Inflammatory macrophage treated with lipopolysaccharide for 4 hours (primary cell): ENCODE measurements around the gene HIVEP3.
A peak's percentile ranks its signal among the peaks of the same experiment; 100 is the strongest.

Experiments used
- DNase-seq: peaks from one replicate; pipeline ENCODE4 v3.0.0-alpha.2; 2020

Gene HIVEP3

GRCh38 chr1:41891199-41891896, 27.4 kb downstream of the HIVEP3 start:
- peak; percentile 84 for DNase-seq

- no peak for DNase-seq
Observed at GRCh38 chr1:41890825-41891198, 27.9 kb downstream of the HIVEP3 start.

GRCh38 chr1:41889506-41890414, 29.0 kb downstream of the HIVEP3 start:
- no peak for DNase-seq

GRCh38 chr1:41888756-41889155, 30.0 kb downstream of the HIVEP3 start:
- DNase-seq = no peak

GRCh38 chr1:41887365-41887764, 31.4 kb downstream of the HIVEP3 start:
- no peak for DNase-seq

- no peak for DNase-seq
Observed at GRCh38 chr1:41884256-41885230, 34.2 kb downstream of the HIVEP3 start.

- DNase-seq = no peak
Observed at GRCh38 chr1:41883507-41883906, 35.2 kb downstream of the HIVEP3 start.

GRCh38 chr1:41882486-41882885, 36.2 kb downstream of the HIVEP3 start:
- DNase-seq = no peak

GRCh38 chr1:41882068-41882477, 36.6 kb downstream of the HIVEP3 start:
- DNase-seq = no peak

- DNase-seq = no peak
Observed at GRCh38 chr1:41880950-41881885, 37.5 kb downstream of the HIVEP3 start.

- DNase-seq = no peak
Observed at GRCh38 chr1:41880261-41880660, 38.5 kb downstream of the HIVEP3 start.

GRCh38 chr1:41879617-41880016, 39.1 kb downstream of the HIVEP3 start:
- no peak for DNase-seq

GRCh38 chr1:41878911-41879310, 39.8 kb downstream of the HIVEP3 start:
- no peak for DNase-seq

GRCh38 chr1:41878495-41878894, 40.2 kb downstream of the HIVEP3 start:
- DNase-seq = no peak

GRCh38 chr1:41876576-41877445, 41.9 kb downstream of the HIVEP3 start:
- DNase-seq = peak; percentile 34

GRCh38 chr1:41875487-41875886, 43.2 kb downstream of the HIVEP3 start:
- DNase-seq = no peak

GRCh38 chr1:41874903-41875411, 43.8 kb downstream of the HIVEP3 start:
- no peak for DNase-seq

- DNase-seq = no peak
Observed at GRCh38 chr1:41874151-41874719, 44.5 kb downstream of the HIVEP3 start.

GRCh38 chr1:41872074-41872473, 46.6 kb downstream of the HIVEP3 start:
- peak; percentile 42 for DNase-seq

- DNase-seq = peak; percentile 80
Observed at GRCh38 chr1:41870076-41870562, 48.6 kb downstream of the HIVEP3 start.
